Osteocyte (in vitro differentiated cells): ENCODE measurements around the gene PLOD3. TPM values are rescaled to one million over a fixed set of nuclear protein-coding genes. Genes with fewer than 3 reads are reported as not detected.

ENCODE experiments used
- DNase-seq: peaks from one replicate; pipeline ENCODE4 v3.0.0; 2021; ENCODE audit warnings: mixed read lengths; ENCODE audit not compliant: unreplicated experiment; ENCODE audit errors: extremely low spot score
- H3K27ac Mint-ChIP-seq: one replicate; pipeline ENCODE4 v1.8.0; 2021; ENCODE audit warnings: mild to moderate bottlenecking, mixed read lengths; ENCODE audit not compliant: unreplicated experiment
- H3K27me3 Mint-ChIP-seq: one replicate; pipeline ENCODE4 v1.8.0; 2021; ENCODE audit warnings: mixed read lengths; ENCODE audit not compliant: unreplicated experiment
- H3K36me3 Mint-ChIP-seq: one replicate; pipeline ENCODE4 v1.8.0; 2021; ENCODE audit warnings: mixed read lengths; ENCODE audit not compliant: unreplicated experiment
- H3K4me1 Mint-ChIP-seq: one replicate; pipeline ENCODE4 v1.8.0; 2021; ENCODE audit warnings: mixed read lengths; ENCODE audit not compliant: unreplicated experiment
- H3K4me3 Mint-ChIP-seq: one replicate; pipeline ENCODE4 v1.8.0; 2021; ENCODE audit warnings: mild to moderate bottlenecking, moderate library complexity, mixed read lengths; ENCODE audit not compliant: unreplicated experiment
- H3K9me3 Mint-ChIP-seq: one replicate; pipeline ENCODE4 v1.8.0; 2021; ENCODE audit warnings: mixed read lengths; ENCODE audit not compliant: unreplicated experiment
- total RNA-seq: library from RNA; stranded (reverse); gene quantifications from 2 replicates; pipeline ENCODE4 v1.2.1, GENCODE V29; 2021
- TF ChIP-seq, protein P1 (sequence below): fragments of 200-600 bp; sonication (generic); IDR thresholded peaks from 2 replicates; pipeline ENCODE4 v1.5.0; 2021; ENCODE audit warnings: antibody characterized with exemption, mild to moderate bottlenecking, moderate library complexity

PLOD3 gene
- total RNA-seq, 1 donor from 2014 or later = 110 TPM

DNA sequence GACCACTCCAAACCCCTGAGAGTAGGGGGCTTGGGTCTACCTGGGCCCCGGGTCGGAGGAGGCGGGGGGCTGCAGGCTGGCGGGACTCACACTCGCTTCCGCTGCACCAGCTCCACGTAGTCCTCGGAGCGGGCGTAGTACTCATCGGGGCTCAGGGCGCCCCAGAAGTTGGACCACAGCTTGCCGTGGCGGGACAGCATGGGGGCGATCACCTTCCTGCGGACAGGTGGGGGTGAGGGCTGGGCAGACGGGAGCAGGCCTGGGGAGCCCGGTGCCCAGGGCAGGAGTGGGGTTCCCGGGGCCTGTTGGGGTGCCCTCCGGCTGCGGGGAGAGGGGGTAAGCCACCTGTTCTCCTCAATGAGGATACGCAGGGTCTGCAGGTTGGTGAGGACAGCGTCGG lies 5.9 kb downstream of the PLOD3 start:
- H3K9me3 Mint-ChIP-seq = no peaks in the 10 kb centered on the region
- DNase-seq = no peak
- H3K36me3 Mint-ChIP-seq = peaks cover 19% of the 10 kb centered on the region
- H3K4me1 Mint-ChIP-seq = peaks cover 17% of the 10 kb centered on the region
- no peak overlapping the region for H3K4me3 Mint-ChIP-seq
- TF ChIP-seq, protein P1, sequence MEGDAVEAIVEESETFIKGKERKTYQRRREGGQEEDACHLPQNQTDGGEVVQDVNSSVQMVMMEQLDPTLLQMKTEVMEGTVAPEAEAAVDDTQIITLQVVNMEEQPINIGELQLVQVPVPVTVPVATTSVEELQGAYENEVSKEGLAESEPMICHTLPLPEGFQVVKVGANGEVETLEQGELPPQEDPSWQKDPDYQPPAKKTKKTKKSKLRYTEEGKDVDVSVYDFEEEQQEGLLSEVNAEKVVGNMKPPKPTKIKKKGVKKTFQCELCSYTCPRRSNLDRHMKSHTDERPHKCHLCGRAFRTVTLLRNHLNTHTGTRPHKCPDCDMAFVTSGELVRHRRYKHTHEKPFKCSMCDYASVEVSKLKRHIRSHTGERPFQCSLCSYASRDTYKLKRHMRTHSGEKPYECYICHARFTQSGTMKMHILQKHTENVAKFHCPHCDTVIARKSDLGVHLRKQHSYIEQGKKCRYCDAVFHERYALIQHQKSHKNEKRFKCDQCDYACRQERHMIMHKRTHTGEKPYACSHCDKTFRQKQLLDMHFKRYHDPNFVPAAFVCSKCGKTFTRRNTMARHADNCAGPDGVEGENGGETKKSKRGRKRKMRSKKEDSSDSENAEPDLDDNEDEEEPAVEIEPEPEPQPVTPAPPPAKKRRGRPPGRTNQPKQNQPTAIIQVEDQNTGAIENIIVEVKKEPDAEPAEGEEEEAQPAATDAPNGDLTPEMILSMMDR = no peak
- H3K27me3 Mint-ChIP-seq = no peaks in the 10 kb centered on the region
- no peak overlapping the region for H3K27ac Mint-ChIP-seq

DNA sequence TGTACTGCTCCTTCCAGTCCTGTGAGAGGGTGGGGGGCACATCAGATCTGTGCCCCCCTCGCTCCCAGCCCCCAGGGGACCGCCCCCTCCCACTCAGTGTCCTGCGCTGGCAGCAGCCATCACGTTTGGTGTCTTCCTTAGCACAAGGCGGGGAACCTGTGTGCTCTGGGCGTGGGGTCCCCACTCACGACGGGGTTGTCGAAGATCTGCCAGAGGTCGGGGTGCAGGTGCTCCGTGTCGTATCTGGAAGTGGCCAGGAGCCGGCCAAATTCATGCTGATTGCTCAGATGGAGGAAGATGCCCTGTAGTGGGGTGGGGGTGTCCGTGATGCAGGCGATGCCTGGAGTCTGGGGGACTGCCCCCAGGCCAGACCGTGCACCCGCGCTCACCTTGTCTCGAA lies 7.2 kb downstream of the PLOD3 start:
- H3K4me1 Mint-ChIP-seq = peaks cover 5% of the 10 kb centered on the region
- H3K36me3 Mint-ChIP-seq = peaks cover 25% of the 10 kb centered on the region
- no peaks in the 10 kb centered on the region for H3K27me3 Mint-ChIP-seq
- H3K9me3 Mint-ChIP-seq = no peaks in the 10 kb centered on the region
- H3K27ac Mint-ChIP-seq = no peak overlapping the region
- DNase-seq = no peak
- TF ChIP-seq, protein P1 = no peak
- no peak overlapping the region for H3K4me3 Mint-ChIP-seq

DNA sequence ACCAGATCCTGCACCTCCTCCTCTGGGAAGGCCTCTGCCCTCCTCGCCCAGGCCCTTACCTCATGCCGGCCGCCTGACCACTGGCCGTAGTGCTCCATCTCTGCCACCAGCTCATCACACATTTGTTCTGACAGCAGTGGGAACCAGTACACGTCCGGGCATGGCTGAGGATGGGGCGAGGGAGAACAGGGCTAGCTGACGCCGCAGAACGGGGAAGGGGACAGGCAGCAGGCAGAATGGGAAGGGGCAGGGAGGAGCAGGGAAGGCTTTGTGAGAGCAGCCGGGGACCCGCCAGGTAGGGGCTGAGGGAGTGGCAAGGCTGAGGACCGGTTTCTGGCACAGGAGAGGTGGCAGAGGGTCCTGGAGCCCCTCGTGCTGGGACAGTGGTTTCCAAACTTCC lies 8.6 kb downstream of the PLOD3 start:
- Mint-ChIP-seq H3K27ac (no peak overlapping the region), H3K4me1 (no peaks in the 10 kb centered on the region)
- TF ChIP-seq, protein P1 = no peak

DNA sequence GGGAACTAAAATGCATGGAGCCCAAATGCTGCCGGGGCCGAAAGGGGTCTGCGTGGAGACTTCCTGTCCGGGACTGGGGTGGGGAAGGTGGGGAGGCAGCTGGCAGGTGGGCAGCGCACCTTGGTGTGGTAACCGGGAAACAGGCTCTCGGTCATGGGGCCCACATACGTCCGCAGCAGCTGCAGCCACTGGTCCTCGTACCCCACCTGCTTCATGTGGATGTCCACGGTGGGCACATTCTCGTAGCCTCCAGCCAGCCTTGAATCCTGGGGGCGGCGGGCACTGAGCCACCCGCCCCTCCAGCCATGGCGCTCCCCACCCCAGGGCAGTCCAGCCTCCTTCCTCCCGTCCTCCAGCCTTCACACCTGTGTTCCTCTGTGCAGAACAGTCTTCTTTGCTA lies 9.9 kb downstream of the PLOD3 start:
- Mint-ChIP-seq H3K9me3 (no peaks in the 10 kb centered on the region), H3K4me3 (no peak overlapping the region), H3K27me3 (peaks cover 5% of the 10 kb centered on the region), H3K4me1 (no peaks in the 10 kb centered on the region), H3K36me3 (peaks cover 24% of the 10 kb centered on the region), H3K27ac (no peak overlapping the region)
- no peak for DNase-seq
- TF ChIP-seq, protein P1 = no peak

More for the DNA sequence above, 8.6 kb downstream of the PLOD3 start:
- no peak for DNase-seq
- Mint-ChIP-seq H3K36me3 (peaks cover 24% of the 10 kb centered on the region), H3K9me3 (no peaks in the 10 kb centered on the region), H3K4me3 (no peak overlapping the region), H3K27me3 (no peaks in the 10 kb centered on the region)

DNA sequence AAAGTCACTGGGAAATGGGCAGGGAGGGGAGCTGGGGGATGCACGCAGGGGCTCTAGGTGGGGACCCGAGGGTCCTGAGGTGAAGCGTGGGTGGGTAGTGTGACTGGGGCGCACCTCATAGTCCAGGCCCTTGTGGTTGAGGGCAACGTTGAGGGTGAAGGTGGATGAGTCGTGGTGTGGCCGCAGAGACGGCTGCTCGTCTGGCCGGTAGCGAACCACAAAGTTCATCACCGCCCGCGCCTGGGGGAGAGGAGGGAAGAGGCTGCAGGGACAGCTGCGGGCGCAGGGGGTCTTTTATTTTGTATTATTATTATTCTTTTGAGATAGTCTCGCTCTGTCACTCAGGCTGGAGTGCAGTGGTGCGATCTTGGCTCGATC lies 10.7 kb downstream of the PLOD3 start:
- TF ChIP-seq, protein P1 = no peak
- no peaks in the 10 kb centered on the region for H3K4me1 Mint-ChIP-seq
- H3K27me3 Mint-ChIP-seq = peaks cover 7% of the 10 kb centered on the region
- H3K27ac Mint-ChIP-seq = no peak overlapping the region
- H3K36me3 Mint-ChIP-seq = peaks cover 24% of the 10 kb centered on the region
- no peak overlapping the region for H3K4me3 Mint-ChIP-seq
- no peak for DNase-seq
- H3K9me3 Mint-ChIP-seq = no peaks in the 10 kb centered on the region
